Parathyroid adenoma (tissue), 2 donors: ENCODE data around the gene MLLT1.

ENCODE experiments used
- H2AFZ ChIP-seq: fragments of 300-600 bp; sonication (generic); one replicate; pipeline ENCODE4 v1.7.0; 2017; ENCODE audit warnings: antibody characterized with exemption, mild to moderate bottlenecking
- H3K27ac ChIP-seq: fragments of 300-600 bp; sonication (generic); one replicate; pipeline ENCODE4 v1.7.0; 2017
- H3K27me3 ChIP-seq: fragments of 300-600 bp; sonication (generic); one replicate; pipeline ENCODE4 v1.7.0; 2017; ENCODE audit warnings: low read length; ENCODE audit not compliant: control insufficient read depth, insufficient read depth
- H3K36me3 ChIP-seq: fragments of 300-600 bp; sonication (generic); one replicate; pipeline ENCODE4 v1.7.0; 2017; ENCODE audit warnings: low read length; ENCODE audit not compliant: control insufficient read depth, insufficient read depth
- H3K4me1 ChIP-seq: fragments of 300-600 bp; sonication (generic); one replicate; pipeline ENCODE4 v1.7.0; 2017; ENCODE audit warnings: control low read depth
- H3K4me2 ChIP-seq: fragments of 300-600 bp; sonication (generic); one replicate; pipeline ENCODE4 v1.7.0; 2017; ENCODE audit warnings: low read length
- H3K4me3 ChIP-seq: fragments of 300-600 bp; sonication (generic); one replicate; pipeline ENCODE4 v1.7.0; 2017; ENCODE audit warnings: low read depth, low read length
- H3K79me2 ChIP-seq: fragments of 300-600 bp; sonication (generic); one replicate; pipeline ENCODE4 v1.7.0; 2017; ENCODE audit warnings: control low read depth
- H3K9ac ChIP-seq: fragments of 300-600 bp; sonication (generic); one replicate; pipeline ENCODE4 v1.7.0; 2017; ENCODE audit warnings: mild to moderate bottlenecking
- H3K9me3 ChIP-seq: fragments of 300-600 bp; sonication (generic); one replicate; pipeline ENCODE4 v1.7.0; 2017; ENCODE audit warnings: low read length; ENCODE audit not compliant: control insufficient read depth
- TF ChIP-seq, protein P1 (sequence below): fragments of 300-600 bp; sonication (generic); IDR thresholded peaks from one replicate; pipeline ENCODE4 v1.7.0; 2017; ENCODE audit warnings: antibody characterized with exemption, mild to moderate bottlenecking
- donor health status: primary hyperparathyroidism.

MLLT1 gene

GRCh38 chr19:6185835-6186834 is 93.6 kb downstream of the MLLT1 start:
- H3K4me3 ChIP-seq = no peak overlapping the region
- no peaks in the 10 kb centered on the region for H3K27me3 ChIP-seq
- H3K4me1 ChIP-seq = no peaks in the 10 kb centered on the region
- H3K9ac ChIP-seq = no peak overlapping the region
- TF ChIP-seq, protein P1, sequence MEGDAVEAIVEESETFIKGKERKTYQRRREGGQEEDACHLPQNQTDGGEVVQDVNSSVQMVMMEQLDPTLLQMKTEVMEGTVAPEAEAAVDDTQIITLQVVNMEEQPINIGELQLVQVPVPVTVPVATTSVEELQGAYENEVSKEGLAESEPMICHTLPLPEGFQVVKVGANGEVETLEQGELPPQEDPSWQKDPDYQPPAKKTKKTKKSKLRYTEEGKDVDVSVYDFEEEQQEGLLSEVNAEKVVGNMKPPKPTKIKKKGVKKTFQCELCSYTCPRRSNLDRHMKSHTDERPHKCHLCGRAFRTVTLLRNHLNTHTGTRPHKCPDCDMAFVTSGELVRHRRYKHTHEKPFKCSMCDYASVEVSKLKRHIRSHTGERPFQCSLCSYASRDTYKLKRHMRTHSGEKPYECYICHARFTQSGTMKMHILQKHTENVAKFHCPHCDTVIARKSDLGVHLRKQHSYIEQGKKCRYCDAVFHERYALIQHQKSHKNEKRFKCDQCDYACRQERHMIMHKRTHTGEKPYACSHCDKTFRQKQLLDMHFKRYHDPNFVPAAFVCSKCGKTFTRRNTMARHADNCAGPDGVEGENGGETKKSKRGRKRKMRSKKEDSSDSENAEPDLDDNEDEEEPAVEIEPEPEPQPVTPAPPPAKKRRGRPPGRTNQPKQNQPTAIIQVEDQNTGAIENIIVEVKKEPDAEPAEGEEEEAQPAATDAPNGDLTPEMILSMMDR = no peak
- H3K36me3 ChIP-seq = no peaks in the 10 kb centered on the region
- no peak overlapping the region for H3K27ac ChIP-seq
- no peaks in the 10 kb centered on the region for H3K9me3 ChIP-seq
- no peaks in the 10 kb centered on the region for H3K79me2 ChIP-seq
- H3K4me2 ChIP-seq = no peak overlapping the region
- H2AFZ ChIP-seq = no peak overlapping the region

GRCh38 chr19:6185093-6185834 is 94.5 kb downstream of the MLLT1 start:
- Histone ChIP-seq H3K4me3 (no peak overlapping the region), H3K4me2 (no peak overlapping the region), H3K9me3 (no peaks in the 10 kb centered on the region), H2AFZ (no peak overlapping the region), H3K79me2 (no peaks in the 10 kb centered on the region), H3K36me3 (no peaks in the 10 kb centered on the region), H3K27me3 (no peaks in the 10 kb centered on the region), H3K27ac (no peak overlapping the region), H3K4me1 (no peaks in the 10 kb centered on the region), H3K9ac (no peak overlapping the region)
- TF ChIP-seq, protein P1 = no peak

DNA sequence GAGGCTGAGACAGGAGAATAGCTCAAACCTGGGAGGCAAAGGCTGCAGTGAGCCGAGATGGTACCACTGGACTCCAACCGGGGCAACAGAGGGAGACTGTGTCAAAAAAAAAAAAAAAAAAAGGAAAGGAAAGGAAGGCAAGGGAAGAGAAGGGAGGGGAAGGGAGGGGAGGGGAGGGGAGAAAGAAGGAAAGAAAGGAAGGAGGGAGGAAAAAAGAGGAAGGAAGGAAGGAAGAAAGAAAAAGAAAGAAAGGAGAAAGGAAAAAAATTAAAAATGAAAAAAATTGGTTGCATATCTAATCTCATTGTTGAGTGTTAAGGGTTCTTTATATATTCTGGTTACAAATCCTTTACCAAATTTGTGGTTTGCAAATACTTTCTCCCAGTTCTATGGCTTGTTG is 98.7 kb downstream of the MLLT1 start:
- Histone ChIP-seq H3K27ac (no peak overlapping the region), H3K4me2 (no peak overlapping the region), H2AFZ (no peak overlapping the region), H3K4me3 (no peak overlapping the region), H3K4me1 (peaks cover 6% of the 10 kb centered on the region), H3K27me3 (no peaks in the 10 kb centered on the region), H3K36me3 (no peaks in the 10 kb centered on the region), H3K79me2 (no peaks in the 10 kb centered on the region), H3K9ac (no peak overlapping the region), H3K9me3 (no peaks in the 10 kb centered on the region)
- TF ChIP-seq, protein P1 = no peak

DNA sequence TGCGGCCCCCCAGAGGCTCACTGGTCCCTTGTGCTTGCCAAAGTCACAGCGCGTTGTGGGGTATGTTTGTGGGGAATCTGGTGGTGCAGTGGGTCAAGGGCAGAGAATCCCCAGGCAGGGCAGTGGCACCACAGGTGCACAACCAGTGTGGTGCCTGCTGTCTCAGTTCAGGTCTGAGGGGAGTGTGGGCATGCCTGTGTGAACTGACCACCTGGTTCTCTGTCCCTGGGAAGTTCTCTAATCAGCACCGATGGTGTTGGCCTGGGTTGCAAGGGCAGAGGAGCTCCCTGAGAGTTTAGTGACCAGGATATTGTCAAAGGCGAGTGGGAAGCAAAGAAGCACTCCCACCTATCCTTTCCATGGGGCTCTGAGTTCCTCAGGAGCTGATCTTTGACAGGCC is 106.6 kb downstream of the MLLT1 start:
- no peaks in the 10 kb centered on the region for H3K36me3 ChIP-seq
- no peak overlapping the region for H3K4me2 ChIP-seq
- no peaks in the 10 kb centered on the region for H3K79me2 ChIP-seq
- no peak overlapping the region for H3K4me3 ChIP-seq
- peaks cover 6% of the 10 kb centered on the region for H3K4me1 ChIP-seq
- no peak overlapping the region for H3K9ac ChIP-seq
- TF ChIP-seq, protein P1 = no peak
- H2AFZ ChIP-seq = no peak overlapping the region
- no peaks in the 10 kb centered on the region for H3K27me3 ChIP-seq
- no peak overlapping the region for H3K27ac ChIP-seq
- H3K9me3 ChIP-seq = no peaks in the 10 kb centered on the region
